K562 (cell line): ENCODE measurements around the gene AMBRA1. TPM values are rescaled to one million over a fixed set of nuclear protein-coding genes. Genes with fewer than 3 reads are reported as not detected.

Experiments used
- GABPB1 ChIP-seq: sonication (generic); formaldehyde crosslinking; IDR thresholded peaks from 2 replicates; pipeline ENCODE4 v1.8.0; 2022; ENCODE audit warnings: mild to moderate bottlenecking, missing genetic modification reagents
- POLR2G ChIP-seq: fragments of 200-400 bp; formaldehyde crosslinking; IDR thresholded peaks from 2 replicates; pipeline ENCODE4 v1.6.1; 2017; ENCODE audit warnings: low read depth, mild to moderate bottlenecking, antibody characterized with exemption, low read length, moderate library complexity
- ZNF124 ChIP-seq: sonication (generic); formaldehyde crosslinking; IDR thresholded peaks from 2 replicates; pipeline ENCODE4 v1.8.1; 2022; ENCODE audit warnings: missing genetic modification reagents
- polyA plus RNA-seq, 8 experiments: library from polyadenylated mRNA; depleted of rRNA in 4 of 8; stranded (reverse) in 5 of 8; unstranded in 3 of 8; fragments of >200 nt; fragmentation: Nextera tagmentation in 2 of 8; fragmentation: Illumina TruSeq in 1 of 8; extraction: Ambion mirVana in 2 of 8; extraction: Trizol in 1 of 8; gene quantifications; 2 replicates each; pipeline versions ENCODE4 v1.2.1 to v1.2.3, GENCODE V29; 2011 to 2014; ENCODE audit warnings: inconsistent platforms in 1 of 8, missing spikeins in 1 of 8
- total RNA-seq, 7 experiments: library from RNA; depleted of rRNA in 6 of 7; stranded (reverse); fragments of >200 nt in 6 of 7; fragmentation: Illumina TruSeq in 2 of 7; extraction: Trizol in 2 of 7; gene quantifications; 2 replicates each; pipeline versions ENCODE4 v1.2.1 to v1.2.3, GENCODE V29; 2011 to 2021; ENCODE audit warnings: low replicate concordance in 1 of 7
- TF ChIP-seq, protein P1 (sequence below), 2 experiments: fragments of 450-650 bp; formaldehyde crosslinking in 1 of 2; IDR thresholded peaks; 2 replicates each; pipeline versions ENCODE4 v1.4.0 to v1.6.1; 2014 to 2020; ENCODE audit warnings: mild to moderate bottlenecking in 2 of 2, borderline replicate concordance in 1 of 2, low read depth in 1 of 2
- TF ChIP-seq, protein P2 (sequence below), 2 experiments: fragments of 200-800 bp in 1 of 2; sonication (Bioruptor generic) in 1 of 2; sonication (generic) in 1 of 2; formaldehyde crosslinking in 1 of 2; IDR thresholded peaks in 1 of 2; conservative IDR thresholded peaks in 1 of 2; 2 replicates each; pipeline versions ENCODE4 v1.5.0 to v1.6.1; 2016 to 2020; ENCODE audit warnings: missing compliant biosample characterization in 1 of 2, missing genetic modification characterization in 1 of 2, missing genetic modification reagents in 1 of 2
- TF ChIP-seq, protein P3 (sequence below): fragments of 200-800 bp; sonication (Bioruptor generic); IDR thresholded peaks from 2 replicates; pipeline ENCODE4 v1.6.1; 2016; ENCODE audit warnings: missing genetic modification characterization, missing compliant biosample characterization
- TF ChIP-seq, protein P4 (sequence below): fragments of 450-650 bp; IDR thresholded peaks from 2 replicates; pipeline ENCODE4 v1.6.1; 2018; ENCODE audit not compliant: partially characterized antibody

Gene AMBRA1
- total and polyA plus RNA-seq, 9 of the 15 experiments (the other 6 are each of a cell fraction or from before 2014, with no cell fraction given): 0.15 to 24.5 (median 13.0) TPM

DNA sequence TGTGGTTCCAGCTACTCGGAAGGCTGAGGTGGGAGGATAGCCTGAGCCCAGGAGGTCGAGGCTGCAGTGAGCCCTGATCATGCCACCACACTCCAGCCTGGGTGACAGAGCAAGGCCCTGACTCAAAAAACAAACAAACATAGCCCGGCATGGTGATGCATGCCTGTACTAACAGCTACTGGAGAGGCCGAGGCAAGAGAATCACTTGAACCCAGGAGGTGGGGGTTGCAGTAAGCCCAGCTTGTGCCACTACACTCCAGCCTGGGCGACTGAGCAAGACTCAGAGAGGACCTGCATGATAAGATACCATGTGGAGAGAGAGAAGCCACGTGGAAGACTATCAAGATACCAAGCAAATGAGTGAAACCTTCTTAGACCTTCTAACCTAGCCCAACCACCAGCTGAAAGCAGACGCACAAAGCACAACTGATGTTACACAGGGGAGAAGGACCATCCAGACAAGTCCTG is 36.1 kb downstream of the AMBRA1 start (continued):
- TF ChIP-seq, protein P1, sequence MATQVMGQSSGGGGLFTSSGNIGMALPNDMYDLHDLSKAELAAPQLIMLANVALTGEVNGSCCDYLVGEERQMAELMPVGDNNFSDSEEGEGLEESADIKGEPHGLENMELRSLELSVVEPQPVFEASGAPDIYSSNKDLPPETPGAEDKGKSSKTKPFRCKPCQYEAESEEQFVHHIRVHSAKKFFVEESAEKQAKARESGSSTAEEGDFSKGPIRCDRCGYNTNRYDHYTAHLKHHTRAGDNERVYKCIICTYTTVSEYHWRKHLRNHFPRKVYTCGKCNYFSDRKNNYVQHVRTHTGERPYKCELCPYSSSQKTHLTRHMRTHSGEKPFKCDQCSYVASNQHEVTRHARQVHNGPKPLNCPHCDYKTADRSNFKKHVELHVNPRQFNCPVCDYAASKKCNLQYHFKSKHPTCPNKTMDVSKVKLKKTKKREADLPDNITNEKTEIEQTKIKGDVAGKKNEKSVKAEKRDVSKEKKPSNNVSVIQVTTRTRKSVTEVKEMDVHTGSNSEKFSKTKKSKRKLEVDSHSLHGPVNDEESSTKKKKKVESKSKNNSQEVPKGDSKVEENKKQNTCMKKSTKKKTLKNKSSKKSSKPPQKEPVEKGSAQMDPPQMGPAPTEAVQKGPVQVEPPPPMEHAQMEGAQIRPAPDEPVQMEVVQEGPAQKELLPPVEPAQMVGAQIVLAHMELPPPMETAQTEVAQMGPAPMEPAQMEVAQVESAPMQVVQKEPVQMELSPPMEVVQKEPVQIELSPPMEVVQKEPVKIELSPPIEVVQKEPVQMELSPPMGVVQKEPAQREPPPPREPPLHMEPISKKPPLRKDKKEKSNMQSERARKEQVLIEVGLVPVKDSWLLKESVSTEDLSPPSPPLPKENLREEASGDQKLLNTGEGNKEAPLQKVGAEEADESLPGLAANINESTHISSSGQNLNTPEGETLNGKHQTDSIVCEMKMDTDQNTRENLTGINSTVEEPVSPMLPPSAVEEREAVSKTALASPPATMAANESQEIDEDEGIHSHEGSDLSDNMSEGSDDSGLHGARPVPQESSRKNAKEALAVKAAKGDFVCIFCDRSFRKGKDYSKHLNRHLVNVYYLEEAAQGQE (IDR thresholded peaks at IDR 0.05; ENCODE audit: borderline replicate concordance): no peak
- TF ChIP-seq, protein P1 (CRISPR knock-in tag; IDR thresholded peaks at IDR 0.05; ENCODE audit: low read depth): no peak
- no peak for TF ChIP-seq POLR2G
- TF ChIP-seq, protein P2, sequence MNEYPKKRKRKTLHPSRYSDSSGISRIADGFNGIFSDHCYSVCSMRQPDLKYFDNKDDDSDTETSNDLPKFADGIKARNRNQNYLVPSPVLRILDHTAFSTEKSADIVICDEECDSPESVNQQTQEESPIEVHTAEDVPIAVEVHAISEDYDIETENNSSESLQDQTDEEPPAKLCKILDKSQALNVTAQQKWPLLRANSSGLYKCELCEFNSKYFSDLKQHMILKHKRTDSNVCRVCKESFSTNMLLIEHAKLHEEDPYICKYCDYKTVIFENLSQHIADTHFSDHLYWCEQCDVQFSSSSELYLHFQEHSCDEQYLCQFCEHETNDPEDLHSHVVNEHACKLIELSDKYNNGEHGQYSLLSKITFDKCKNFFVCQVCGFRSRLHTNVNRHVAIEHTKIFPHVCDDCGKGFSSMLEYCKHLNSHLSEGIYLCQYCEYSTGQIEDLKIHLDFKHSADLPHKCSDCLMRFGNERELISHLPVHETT (CRISPR knock-in tag; conservative IDR thresholded peaks at IDR 0.05 in 1 of 2, IDR thresholded peaks at IDR 0.05 in 1 of 2): no peak
- no peak for TF ChIP-seq ZNF124 (CRISPR knock-in tag)
- TF ChIP-seq GABPB1 (CRISPR knock-in tag): no peak
- TF ChIP-seq, protein P3, sequence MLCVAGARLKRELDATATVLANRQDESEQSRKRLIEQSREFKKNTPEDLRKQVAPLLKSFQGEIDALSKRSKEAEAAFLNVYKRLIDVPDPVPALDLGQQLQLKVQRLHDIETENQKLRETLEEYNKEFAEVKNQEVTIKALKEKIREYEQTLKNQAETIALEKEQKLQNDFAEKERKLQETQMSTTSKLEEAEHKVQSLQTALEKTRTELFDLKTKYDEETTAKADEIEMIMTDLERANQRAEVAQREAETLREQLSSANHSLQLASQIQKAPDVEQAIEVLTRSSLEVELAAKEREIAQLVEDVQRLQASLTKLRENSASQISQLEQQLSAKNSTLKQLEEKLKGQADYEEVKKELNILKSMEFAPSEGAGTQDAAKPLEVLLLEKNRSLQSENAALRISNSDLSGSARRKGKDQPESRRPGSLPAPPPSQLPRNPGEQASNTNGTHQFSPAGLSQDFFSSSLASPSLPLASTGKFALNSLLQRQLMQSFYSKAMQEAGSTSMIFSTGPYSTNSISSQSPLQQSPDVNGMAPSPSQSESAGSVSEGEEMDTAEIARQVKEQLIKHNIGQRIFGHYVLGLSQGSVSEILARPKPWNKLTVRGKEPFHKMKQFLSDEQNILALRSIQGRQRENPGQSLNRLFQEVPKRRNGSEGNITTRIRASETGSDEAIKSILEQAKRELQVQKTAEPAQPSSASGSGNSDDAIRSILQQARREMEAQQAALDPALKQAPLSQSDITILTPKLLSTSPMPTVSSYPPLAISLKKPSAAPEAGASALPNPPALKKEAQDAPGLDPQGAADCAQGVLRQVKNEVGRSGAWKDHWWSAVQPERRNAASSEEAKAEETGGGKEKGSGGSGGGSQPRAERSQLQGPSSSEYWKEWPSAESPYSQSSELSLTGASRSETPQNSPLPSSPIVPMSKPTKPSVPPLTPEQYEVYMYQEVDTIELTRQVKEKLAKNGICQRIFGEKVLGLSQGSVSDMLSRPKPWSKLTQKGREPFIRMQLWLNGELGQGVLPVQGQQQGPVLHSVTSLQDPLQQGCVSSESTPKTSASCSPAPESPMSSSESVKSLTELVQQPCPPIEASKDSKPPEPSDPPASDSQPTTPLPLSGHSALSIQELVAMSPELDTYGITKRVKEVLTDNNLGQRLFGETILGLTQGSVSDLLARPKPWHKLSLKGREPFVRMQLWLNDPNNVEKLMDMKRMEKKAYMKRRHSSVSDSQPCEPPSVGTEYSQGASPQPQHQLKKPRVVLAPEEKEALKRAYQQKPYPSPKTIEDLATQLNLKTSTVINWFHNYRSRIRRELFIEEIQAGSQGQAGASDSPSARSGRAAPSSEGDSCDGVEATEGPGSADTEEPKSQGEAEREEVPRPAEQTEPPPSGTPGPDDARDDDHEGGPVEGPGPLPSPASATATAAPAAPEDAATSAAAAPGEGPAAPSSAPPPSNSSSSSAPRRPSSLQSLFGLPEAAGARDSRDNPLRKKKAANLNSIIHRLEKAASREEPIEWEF (CRISPR knock-in tag): 0 out of 2 replicates have a peak, but pooled peaks have one; percentile 55
- TF ChIP-seq, protein P4, sequence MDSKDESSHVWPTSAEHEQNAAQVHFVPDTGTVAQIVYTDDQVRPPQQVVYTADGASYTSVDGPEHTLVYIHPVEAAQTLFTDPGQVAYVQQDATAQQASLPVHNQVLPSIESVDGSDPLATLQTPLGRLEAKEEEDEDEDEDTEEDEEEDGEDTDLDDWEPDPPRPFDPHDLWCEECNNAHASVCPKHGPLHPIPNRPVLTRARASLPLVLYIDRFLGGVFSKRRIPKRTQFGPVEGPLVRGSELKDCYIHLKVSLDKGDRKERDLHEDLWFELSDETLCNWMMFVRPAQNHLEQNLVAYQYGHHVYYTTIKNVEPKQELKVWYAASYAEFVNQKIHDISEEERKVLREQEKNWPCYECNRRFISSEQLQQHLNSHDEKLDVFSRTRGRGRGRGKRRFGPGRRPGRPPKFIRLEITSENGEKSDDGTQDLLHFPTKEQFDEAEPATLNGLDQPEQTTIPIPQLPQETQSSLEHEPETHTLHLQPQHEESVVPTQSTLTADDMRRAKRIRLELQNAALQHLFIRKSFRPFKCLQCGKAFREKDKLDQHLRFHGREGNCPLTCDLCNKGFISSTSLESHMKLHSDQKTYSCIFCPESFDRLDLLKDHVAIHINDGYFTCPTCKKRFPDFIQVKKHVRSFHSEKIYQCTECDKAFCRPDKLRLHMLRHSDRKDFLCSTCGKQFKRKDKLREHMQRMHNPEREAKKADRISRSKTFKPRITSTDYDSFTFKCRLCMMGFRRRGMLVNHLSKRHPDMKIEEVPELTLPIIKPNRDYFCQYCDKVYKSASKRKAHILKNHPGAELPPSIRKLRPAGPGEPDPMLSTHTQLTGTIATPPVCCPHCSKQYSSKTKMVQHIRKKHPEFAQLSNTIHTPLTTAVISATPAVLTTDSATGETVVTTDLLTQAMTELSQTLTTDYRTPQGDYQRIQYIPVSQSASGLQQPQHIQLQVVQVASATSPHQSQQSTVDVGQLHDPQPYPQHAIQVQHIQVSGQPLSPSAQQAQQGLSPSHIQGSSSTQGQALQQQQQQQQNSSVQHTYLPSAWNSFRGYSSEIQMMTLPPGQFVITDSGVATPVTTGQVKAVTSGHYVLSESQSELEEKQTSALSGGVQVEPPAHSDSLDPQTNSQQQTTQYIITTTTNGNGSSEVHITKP: peak; percentile 7
